ENCODE results near the gene SLC45A2. TPM values are rescaled to one million over a fixed set of nuclear protein-coding genes. Genes with fewer than 3 reads are reported as not detected.
"Not testable (repeated sequence)": the region's sequence is repeated elsewhere in the genome, so short reads cannot be mapped to it uniquely, and the experiment has no call there.

Gene SLC45A2
- total RNA-seq, 2 experiments from 2014 or later, result not detected

DNA sequence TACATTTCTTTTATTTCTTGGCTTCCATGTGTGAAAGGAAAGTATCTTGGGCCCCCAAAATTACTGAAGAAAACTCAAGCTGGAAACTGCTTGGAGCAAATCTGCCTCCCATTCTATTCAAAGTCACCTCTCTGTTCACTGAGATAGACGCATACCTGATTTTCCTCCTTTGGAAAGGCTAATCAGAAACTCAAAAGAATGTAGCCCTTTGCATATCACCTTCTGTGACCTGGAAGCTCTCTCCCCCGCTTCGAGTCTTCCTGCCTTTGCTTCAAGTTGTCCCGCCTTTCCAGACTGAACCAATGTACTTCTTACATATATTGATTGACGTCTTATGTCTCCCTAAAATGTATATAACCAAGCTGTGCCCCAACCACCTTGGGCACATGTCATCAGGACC lies 53.4 kb downstream of the SLC45A2 start:
- no peaks in the 10 kb centered on the region for H3K9me3 Mint-ChIP-seq
- no peak for DNase-seq
- H3K4me3 Mint-ChIP-seq, result no peak overlapping the region
- H3K27me3 Mint-ChIP-seq, result peaks cover 16% of the 10 kb centered on the region
- H3K36me3 Mint-ChIP-seq, result no peaks in the 10 kb centered on the region
- peaks cover 7% of the 10 kb centered on the region for H3K4me1 Mint-ChIP-seq
- no peak overlapping the region for H3K27ac Mint-ChIP-seq

- Mint-ChIP-seq H3K9me3 (no peaks in the 10 kb centered on the region), H3K4me3 (no peak overlapping the region), H3K27me3 (peaks cover 7% of the 10 kb centered on the region), H3K36me3 (no peaks in the 10 kb centered on the region), H3K4me1 (peaks cover 4% of the 10 kb centered on the region), H3K27ac (no peak overlapping the region)
- DNase-seq, result no peak
These were observed 54.4 kb downstream of the SLC45A2 start for GRCh38 chr5:33929925-33930690.

DNA sequence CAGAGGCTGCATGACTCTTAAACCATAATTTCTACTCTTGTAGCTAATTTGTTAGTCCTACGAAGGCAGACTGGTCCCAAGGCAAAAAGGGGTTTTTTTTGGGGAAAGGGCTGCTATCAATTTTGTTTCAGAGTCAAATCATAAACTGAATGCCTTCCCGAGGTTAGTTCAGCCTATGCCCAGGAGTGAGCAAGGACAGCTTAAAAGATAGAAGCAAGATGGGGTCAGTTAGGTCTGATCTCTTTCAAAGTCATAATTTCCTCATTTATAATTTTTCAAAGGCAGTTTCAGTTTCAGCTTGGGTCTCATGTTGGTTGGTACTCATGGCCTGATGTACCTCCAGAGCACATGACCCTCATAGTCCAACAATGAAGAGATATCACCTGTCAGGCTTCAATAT lies 56.2 kb downstream of the SLC45A2 start:
- no peak for DNase-seq
- Mint-ChIP-seq H3K27ac (no peak overlapping the region), H3K9me3 (no peaks in the 10 kb centered on the region), H3K36me3 (no peaks in the 10 kb centered on the region), H3K4me1 (no peaks in the 10 kb centered on the region), H3K4me3 (no peak overlapping the region), H3K27me3 (peaks cover 3% of the 10 kb centered on the region)

DNA sequence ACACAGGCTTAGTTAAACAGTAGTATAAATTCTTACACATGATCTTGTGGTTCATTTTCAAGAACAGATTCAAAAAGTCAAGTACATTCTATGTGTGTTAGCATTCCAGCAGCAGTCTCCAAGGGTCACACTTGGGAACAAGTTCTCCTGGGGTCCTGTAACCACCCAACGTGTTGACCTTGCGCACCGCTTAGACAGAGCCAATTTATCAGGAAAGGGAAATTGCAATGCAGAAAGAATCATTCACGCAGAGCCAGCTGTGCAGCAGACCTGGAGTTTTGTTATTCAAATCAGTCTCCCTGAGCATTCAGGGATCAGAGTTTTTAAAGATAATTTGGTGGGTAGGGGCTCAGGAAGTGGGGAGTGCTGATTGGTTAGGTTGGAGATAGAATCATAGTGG lies 56.8 kb downstream of the SLC45A2 start:
- Mint-ChIP-seq H3K4me1 (no peaks in the 10 kb centered on the region), H3K4me3 (no peak overlapping the region), H3K9me3 (no peaks in the 10 kb centered on the region), H3K36me3 (no peaks in the 10 kb centered on the region), H3K27me3 (peaks cover 3% of the 10 kb centered on the region), H3K27ac (no peak overlapping the region)
- DNase-seq, result no peak

GRCh38 chr5:33925278-33925677 lies 59.2 kb downstream of the SLC45A2 start:
- peaks cover 4% of the 10 kb centered on the region for H3K27me3 Mint-ChIP-seq
- H3K9me3 Mint-ChIP-seq, result no peaks in the 10 kb centered on the region
- H3K36me3 Mint-ChIP-seq, result no peaks in the 10 kb centered on the region
- H3K4me3 Mint-ChIP-seq, result no peak overlapping the region
- no peaks in the 10 kb centered on the region for H3K4me1 Mint-ChIP-seq
- H3K27ac Mint-ChIP-seq, result no peak overlapping the region
- DNase-seq, result no peak

- H3K9me3 Mint-ChIP-seq, result peaks cover 23% of the 10 kb centered on the region
- H3K27ac Mint-ChIP-seq, result no peak overlapping the region
- H3K36me3 Mint-ChIP-seq, result no peaks in the 10 kb centered on the region
- DNase-seq, result no peak
- no peak overlapping the region for H3K4me3 Mint-ChIP-seq
- peaks cover 4% of the 10 kb centered on the region for H3K27me3 Mint-ChIP-seq
- H3K4me1 Mint-ChIP-seq, result no peaks in the 10 kb centered on the region
These were observed 63.5 kb downstream of the SLC45A2 start for GRCh38 chr5:33921002-33921401.

DNA sequence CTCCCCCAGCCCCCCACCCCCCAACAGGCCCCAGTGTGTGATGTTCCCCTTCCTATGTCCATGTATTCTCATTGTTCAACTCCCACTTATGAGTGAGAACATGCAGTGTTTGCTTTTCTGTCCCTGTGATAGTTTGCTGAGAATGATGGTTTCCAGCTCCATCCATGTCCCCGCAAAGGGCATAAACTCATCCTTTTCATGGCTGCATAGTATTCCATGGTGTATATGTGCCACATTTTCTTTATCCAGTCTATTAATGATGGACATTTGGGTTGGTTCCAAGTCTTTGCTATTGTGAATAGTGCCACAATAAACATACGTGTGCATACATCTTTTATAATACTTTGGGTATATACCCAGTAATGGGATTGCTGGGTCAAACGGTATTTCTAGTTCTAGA lies 69.6 kb downstream of the SLC45A2 start:
- peaks cover 32% of the 10 kb centered on the region for H3K9me3 Mint-ChIP-seq
- H3K4me3 Mint-ChIP-seq, DNase-seq, H3K27ac Mint-ChIP-seq, H3K36me3 Mint-ChIP-seq, H3K27me3 Mint-ChIP-seq, H3K4me1 Mint-ChIP-seq: not testable (repeated sequence)

GRCh38 chr5:33906248-33906647 lies 78.2 kb downstream of the SLC45A2 start:
- DNase-seq, H3K4me3 Mint-ChIP-seq, H3K27me3 Mint-ChIP-seq, H3K27ac Mint-ChIP-seq, H3K4me1 Mint-ChIP-seq, H3K36me3 Mint-ChIP-seq: not testable (repeated sequence)
- H3K9me3 Mint-ChIP-seq, result peaks cover 34% of the 10 kb centered on the region

GRCh38 chr5:33905381-33905780 lies 79.1 kb downstream of the SLC45A2 start:
- Mint-ChIP-seq H3K4me1 (no peaks in the 10 kb centered on the region), H3K27ac (no peak overlapping the region), H3K36me3 (no peaks in the 10 kb centered on the region), H3K27me3 (no peaks in the 10 kb centered on the region), H3K4me3 (no peak overlapping the region), H3K9me3 (peaks cover 34% of the 10 kb centered on the region)
- no peak for DNase-seq

DNA sequence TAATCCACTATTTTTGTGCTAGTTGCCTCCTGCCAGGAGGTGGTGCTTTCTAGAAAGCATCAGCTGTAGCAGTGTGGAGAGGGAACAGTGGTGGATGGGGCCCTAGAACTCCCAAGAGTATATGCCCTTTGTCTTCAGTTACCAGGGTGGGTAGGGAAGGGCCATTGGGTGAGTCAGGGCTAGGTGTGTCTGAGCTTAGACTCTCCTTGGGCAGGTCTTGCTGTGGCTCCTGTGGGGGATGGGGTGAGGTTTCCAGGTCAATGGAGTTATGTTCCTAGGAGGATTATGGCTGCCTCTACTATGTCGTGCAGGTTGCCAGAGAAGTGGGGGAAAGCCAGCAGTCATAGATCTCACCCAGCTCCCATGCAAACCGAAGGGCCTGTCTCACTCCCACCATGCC lies 81.4 kb downstream of the SLC45A2 start:
- no peaks in the 10 kb centered on the region for H3K27me3 Mint-ChIP-seq
- peaks cover 33% of the 10 kb centered on the region for H3K9me3 Mint-ChIP-seq
- H3K27ac Mint-ChIP-seq, result no peak overlapping the region
- peaks cover 3% of the 10 kb centered on the region for H3K4me1 Mint-ChIP-seq
- DNase-seq, result no peak
- no peak overlapping the region for H3K4me3 Mint-ChIP-seq
- no peaks in the 10 kb centered on the region for H3K36me3 Mint-ChIP-seq

GRCh38 chr5:33901156-33901555 lies 83.3 kb downstream of the SLC45A2 start:
- Mint-ChIP-seq H3K4me1 (peaks cover 3% of the 10 kb centered on the region), H3K9me3 (peaks cover 17% of the 10 kb centered on the region), H3K27me3 (no peaks in the 10 kb centered on the region), H3K4me3 (no peak overlapping the region), H3K27ac (no peak overlapping the region), H3K36me3 (no peaks in the 10 kb centered on the region)
- no peak for DNase-seq

Other genes starting within 250 kb of the SLC45A2 start
- not detected for gene ADAMTS12, start 92.7 kb downstream of the SLC45A2 start, total RNA-seq
- gene RXFP3, start 48.3 kb downstream of the SLC45A2 start, total RNA-seq, result not detected
- gene AMACR, start 23.4 kb upstream of the SLC45A2 start, total RNA-seq, result 10 to 100 TPM in 1 of 2 experiments, 1 to 10 TPM in 1; 9.7 to 10.5 TPM
- 1 to 10 TPM; 1.5 to 1.8 TPM for gene C1QTNF3, start 58.5 kb upstream of the SLC45A2 start, total RNA-seq